Measurements from ENCODE around the gene ANTXR1. TPM values are rescaled to one million over a fixed set of nuclear protein-coding genes. Genes with fewer than 3 reads are reported as not detected.

The ANTXR1 gene
- total and polyA plus RNA-seq, 2 donors (not counting 1 experiment from before 2014, with no cell fraction given): 44.6 to 101 TPM

GRCh38 chr2:69122271-69122670 is 109.3 kb downstream of the ANTXR1 start:
- peak; percentile 28 to 91 for DNase-seq (ENCODE audit: low read depth in 2 of 2)
- Histone ChIP-seq H3K36me3 (ENCODE audit: control insufficient read depth, insufficient read depth, low read length) (no peaks in the 10 kb centered on the region), H2AFZ (ENCODE audit: low read length) (no peak overlapping the region), H4K20me1 (ENCODE audit: control insufficient read depth, extremely low read depth, insufficient read depth, low read length) (no peaks in the 10 kb centered on the region), H3K27me3 (ENCODE audit: control insufficient read depth, insufficient read depth, low read length) (no peaks in the 10 kb centered on the region), H3K4me3 (replicated peaks in 1 of 4; ENCODE audit: control extremely low read depth in 1 of 4, insufficient read depth in 1 of 4, low read depth in 3 of 4, low read length in 4 of 4) (no peak overlapping the region), H3K9ac (ENCODE audit: insufficient read depth, low read length) (no peak overlapping the region), H3K4me1 (ENCODE audit: control insufficient read depth, extremely low read depth, insufficient read depth, low read length) (peaks cover 4% of the 10 kb centered on the region), H3K9me3 (ENCODE audit: control insufficient read depth, insufficient read depth, low read depth, low read length) (no peaks in the 10 kb centered on the region), H3K79me2 (ENCODE audit: control insufficient read depth, insufficient read depth, low read length) (no peaks in the 10 kb centered on the region), H3K27ac (ENCODE audit: insufficient read depth, low read length) (no peak overlapping the region), H3K4me2 (ENCODE audit: extremely low read depth, insufficient read depth, low read length) (no peak overlapping the region)
- TF ChIP-seq EZH2 (IDR thresholded peaks at IDR 0.05; ENCODE audit: low read length, missing control alignments): no peak
- TF ChIP-seq, protein P1, sequence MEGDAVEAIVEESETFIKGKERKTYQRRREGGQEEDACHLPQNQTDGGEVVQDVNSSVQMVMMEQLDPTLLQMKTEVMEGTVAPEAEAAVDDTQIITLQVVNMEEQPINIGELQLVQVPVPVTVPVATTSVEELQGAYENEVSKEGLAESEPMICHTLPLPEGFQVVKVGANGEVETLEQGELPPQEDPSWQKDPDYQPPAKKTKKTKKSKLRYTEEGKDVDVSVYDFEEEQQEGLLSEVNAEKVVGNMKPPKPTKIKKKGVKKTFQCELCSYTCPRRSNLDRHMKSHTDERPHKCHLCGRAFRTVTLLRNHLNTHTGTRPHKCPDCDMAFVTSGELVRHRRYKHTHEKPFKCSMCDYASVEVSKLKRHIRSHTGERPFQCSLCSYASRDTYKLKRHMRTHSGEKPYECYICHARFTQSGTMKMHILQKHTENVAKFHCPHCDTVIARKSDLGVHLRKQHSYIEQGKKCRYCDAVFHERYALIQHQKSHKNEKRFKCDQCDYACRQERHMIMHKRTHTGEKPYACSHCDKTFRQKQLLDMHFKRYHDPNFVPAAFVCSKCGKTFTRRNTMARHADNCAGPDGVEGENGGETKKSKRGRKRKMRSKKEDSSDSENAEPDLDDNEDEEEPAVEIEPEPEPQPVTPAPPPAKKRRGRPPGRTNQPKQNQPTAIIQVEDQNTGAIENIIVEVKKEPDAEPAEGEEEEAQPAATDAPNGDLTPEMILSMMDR (conservative IDR thresholded peaks at IDR 0.05 in 1 of 2, IDR thresholded peaks at IDR 0.05 in 1 of 2; ENCODE audit: low read depth in 1 of 2, low read length in 2 of 2): no peak

- no peak overlapping the region for H3K27ac ChIP-seq (ENCODE audit: insufficient read depth, low read length)
- no peak overlapping the region for H2AFZ ChIP-seq (ENCODE audit: low read length)
- no peak overlapping the region for H3K4me2 ChIP-seq (ENCODE audit: extremely low read depth, insufficient read depth, low read length)
- H3K4me3 ChIP-seq (replicated peaks in 1 of 4; ENCODE audit: control extremely low read depth in 1 of 4, insufficient read depth in 1 of 4, low read depth in 3 of 4, low read length in 4 of 4): no peak overlapping the region
- H3K79me2 ChIP-seq (ENCODE audit: control insufficient read depth, insufficient read depth, low read length): no peaks in the 10 kb centered on the region
- H3K9ac ChIP-seq (ENCODE audit: insufficient read depth, low read length): no peak overlapping the region
- DNase-seq (ENCODE audit: low read depth in 2 of 2): peak in 1 of 2 donors; percentile 33
- no peaks in the 10 kb centered on the region for H3K36me3 ChIP-seq (ENCODE audit: control insufficient read depth, insufficient read depth, low read length)
- H3K4me1 ChIP-seq (ENCODE audit: control insufficient read depth, extremely low read depth, insufficient read depth, low read length): peaks cover 4% of the 10 kb centered on the region
- H3K27me3 ChIP-seq (ENCODE audit: control insufficient read depth, insufficient read depth, low read length): no peaks in the 10 kb centered on the region
- H4K20me1 ChIP-seq (ENCODE audit: control insufficient read depth, extremely low read depth, insufficient read depth, low read length): no peaks in the 10 kb centered on the region
- TF ChIP-seq EZH2 (IDR thresholded peaks at IDR 0.05; ENCODE audit: low read length, missing control alignments): no peak
- TF ChIP-seq, protein P1 (conservative IDR thresholded peaks at IDR 0.05 in 1 of 2, IDR thresholded peaks at IDR 0.05 in 1 of 2; ENCODE audit: low read depth in 1 of 2, low read length in 2 of 2): no peak
- H3K9me3 ChIP-seq (ENCODE audit: control insufficient read depth, insufficient read depth, low read depth, low read length): no peaks in the 10 kb centered on the region
These were observed 110.2 kb downstream of the ANTXR1 start for GRCh38 chr2:69123182-69123581.

DNA sequence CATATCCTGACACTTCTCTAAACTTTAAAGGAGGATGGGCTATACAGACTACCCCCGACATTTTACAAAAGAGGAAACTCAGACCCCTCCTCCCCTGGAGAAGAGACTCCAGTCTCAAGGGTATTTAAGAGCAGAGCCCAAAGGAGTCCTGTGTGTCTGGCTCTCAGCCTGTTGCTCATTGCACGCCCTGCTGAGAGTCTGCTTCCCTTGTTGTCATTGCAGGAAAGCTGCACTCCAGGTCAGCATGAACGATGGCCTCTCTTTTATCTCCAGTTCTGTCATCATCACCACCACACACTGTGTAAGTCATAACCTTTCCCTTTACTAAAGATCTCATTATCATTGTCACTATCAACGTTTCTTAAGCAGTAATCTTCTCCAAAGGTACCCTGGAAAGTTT is 111.4 kb downstream of the ANTXR1 start:
- Histone ChIP-seq H3K9ac (ENCODE audit: insufficient read depth, low read length) (no peak overlapping the region), H3K4me2 (ENCODE audit: extremely low read depth, insufficient read depth, low read length) (no peak overlapping the region), H3K9me3 (ENCODE audit: control insufficient read depth, insufficient read depth, low read depth, low read length) (no peaks in the 10 kb centered on the region), H3K79me2 (ENCODE audit: control insufficient read depth, insufficient read depth, low read length) (no peaks in the 10 kb centered on the region), H3K4me3 (replicated peaks in 1 of 4; ENCODE audit: control extremely low read depth in 1 of 4, insufficient read depth in 1 of 4, low read depth in 3 of 4, low read length in 4 of 4) (no peak overlapping the region), H3K27me3 (ENCODE audit: control insufficient read depth, insufficient read depth, low read length) (no peaks in the 10 kb centered on the region), H2AFZ (ENCODE audit: low read length) (no peak overlapping the region), H3K36me3 (ENCODE audit: control insufficient read depth, insufficient read depth, low read length) (no peaks in the 10 kb centered on the region), H3K4me1 (ENCODE audit: control insufficient read depth, extremely low read depth, insufficient read depth, low read length) (peaks cover 2% of the 10 kb centered on the region), H3K27ac (ENCODE audit: insufficient read depth, low read length) (no peak overlapping the region), H4K20me1 (ENCODE audit: control insufficient read depth, extremely low read depth, insufficient read depth, low read length) (no peaks in the 10 kb centered on the region)
- no peak for TF ChIP-seq EZH2 (IDR thresholded peaks at IDR 0.05; ENCODE audit: low read length, missing control alignments)
- TF ChIP-seq, protein P1 (conservative IDR thresholded peaks at IDR 0.05 in 1 of 2, IDR thresholded peaks at IDR 0.05 in 1 of 2; ENCODE audit: low read depth in 1 of 2, low read length in 2 of 2): no peak
- no peak for DNase-seq (ENCODE audit: low read depth in 2 of 2)
